ENCODE results near the gene PTPN9. TPM values are rescaled to one million over a fixed set of nuclear protein-coding genes. Genes with fewer than 3 reads are reported as not detected.
"Not testable (repeated sequence)": the region's sequence is repeated elsewhere in the genome, so short reads cannot be mapped to it uniquely, and the experiment has no call there.

The PTPN9 gene
- total RNA-seq, 4 donors from 2014 or later: 7.3 to 15.5 (median 10.8) TPM

GRCh38 chr15:75554717-75555116 is 24.4 kb downstream of the PTPN9 start:
- intact Hi-C loops (cut with DNase I; ENCODE audit: low total_unique reads): no loop called here
- H3K4me3 ChIP-seq (ENCODE audit: low read depth, poor library complexity, severe bottlenecking): no peak overlapping the region
- no peak for TF ChIP-seq POLR2A (IDR thresholded peaks at IDR 0.05)
- TF ChIP-seq, protein P1, sequence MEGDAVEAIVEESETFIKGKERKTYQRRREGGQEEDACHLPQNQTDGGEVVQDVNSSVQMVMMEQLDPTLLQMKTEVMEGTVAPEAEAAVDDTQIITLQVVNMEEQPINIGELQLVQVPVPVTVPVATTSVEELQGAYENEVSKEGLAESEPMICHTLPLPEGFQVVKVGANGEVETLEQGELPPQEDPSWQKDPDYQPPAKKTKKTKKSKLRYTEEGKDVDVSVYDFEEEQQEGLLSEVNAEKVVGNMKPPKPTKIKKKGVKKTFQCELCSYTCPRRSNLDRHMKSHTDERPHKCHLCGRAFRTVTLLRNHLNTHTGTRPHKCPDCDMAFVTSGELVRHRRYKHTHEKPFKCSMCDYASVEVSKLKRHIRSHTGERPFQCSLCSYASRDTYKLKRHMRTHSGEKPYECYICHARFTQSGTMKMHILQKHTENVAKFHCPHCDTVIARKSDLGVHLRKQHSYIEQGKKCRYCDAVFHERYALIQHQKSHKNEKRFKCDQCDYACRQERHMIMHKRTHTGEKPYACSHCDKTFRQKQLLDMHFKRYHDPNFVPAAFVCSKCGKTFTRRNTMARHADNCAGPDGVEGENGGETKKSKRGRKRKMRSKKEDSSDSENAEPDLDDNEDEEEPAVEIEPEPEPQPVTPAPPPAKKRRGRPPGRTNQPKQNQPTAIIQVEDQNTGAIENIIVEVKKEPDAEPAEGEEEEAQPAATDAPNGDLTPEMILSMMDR (IDR thresholded peaks at IDR 0.05): no peak
- DNase-seq (ENCODE audit: low spot score in 2 of 2): peak in 1 of 2 donors; percentile 8

DNA sequence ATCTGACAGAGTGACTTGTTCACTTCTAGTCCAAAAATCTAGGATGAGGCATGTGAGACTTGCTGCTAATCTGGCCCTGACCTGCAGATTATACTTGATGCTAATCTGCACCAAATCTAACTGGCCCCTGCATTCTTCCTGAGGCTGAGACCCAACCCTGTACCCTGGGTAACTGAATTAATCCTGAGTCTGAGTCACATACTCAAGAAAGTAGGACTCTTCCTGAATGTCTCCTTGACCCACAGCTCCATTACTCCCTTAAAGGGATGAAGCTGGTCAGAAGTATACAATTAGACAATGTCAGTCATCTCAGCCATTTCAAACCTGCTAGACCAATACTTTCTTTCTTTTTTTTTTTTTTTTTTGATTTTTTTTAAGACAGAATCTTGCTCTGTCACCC is 25.5 kb downstream of the PTPN9 start:
- TF ChIP-seq, protein P1 (IDR thresholded peaks at IDR 0.05): no peak
- no peak for TF ChIP-seq POLR2A (IDR thresholded peaks at IDR 0.05)
- no peak overlapping the region for H3K4me3 ChIP-seq (ENCODE audit: low read depth, poor library complexity, severe bottlenecking)
- DNase-seq (ENCODE audit: low spot score in 2 of 2): no peak
- intact Hi-C loops (cut with DNase I; ENCODE audit: low total_unique reads): no loop called here

DNA sequence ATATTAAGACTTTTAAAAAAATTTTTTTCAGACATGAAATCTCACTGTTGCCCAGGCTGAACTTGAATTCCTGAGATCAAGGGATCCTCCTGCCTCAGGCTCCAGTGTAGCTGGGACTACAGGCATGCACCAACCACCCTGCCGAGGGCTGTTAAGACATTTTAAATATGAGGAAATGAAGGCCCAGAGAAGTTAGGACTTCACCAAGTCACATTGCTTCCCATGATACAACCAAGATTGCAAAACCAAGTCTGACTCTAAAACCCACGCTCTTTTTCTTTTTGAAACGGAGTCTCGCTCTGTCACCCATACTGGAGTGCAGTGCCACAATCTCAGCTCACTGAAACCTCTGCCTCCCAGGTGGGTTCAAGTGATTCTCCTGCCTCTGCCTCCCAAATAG is 28.0 kb downstream of the PTPN9 start:
- TF ChIP-seq, protein P1 (IDR thresholded peaks at IDR 0.05): no peak
- no peak for TF ChIP-seq POLR2A (IDR thresholded peaks at IDR 0.05)
- intact Hi-C loops (cut with DNase I; ENCODE audit: low total_unique reads): no loop called here
- H3K4me3 ChIP-seq (ENCODE audit: low read depth, poor library complexity, severe bottlenecking): no peak overlapping the region
- peak in 1 of 2 donors; percentile 37 for DNase-seq (ENCODE audit: low spot score in 2 of 2)
- WGBS, 2 donors: 89 to 90% methylated on average over 4 of the region's 4 CpGs

DNA sequence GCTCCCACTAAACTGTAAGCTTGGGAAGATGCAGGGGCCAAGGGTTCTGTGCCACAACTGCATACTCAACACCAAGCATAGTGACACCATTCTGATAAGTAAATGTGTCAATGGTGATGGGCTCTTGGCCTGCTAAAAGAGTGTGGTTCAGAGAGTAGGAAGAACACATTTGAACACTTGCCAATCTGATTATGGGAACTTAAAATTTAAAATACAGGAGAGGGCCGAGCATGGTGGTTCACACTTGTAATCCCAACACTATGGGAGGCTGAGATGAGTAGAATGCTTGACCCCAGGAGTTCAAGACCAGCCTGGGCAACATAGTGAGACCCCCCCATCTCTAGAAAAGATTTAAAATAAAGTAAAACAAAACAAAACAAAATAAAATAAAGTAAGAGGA is 34.1 kb downstream of the PTPN9 start:
- TF ChIP-seq, protein P1 (IDR thresholded peaks at IDR 0.05): no peak
- no peak for TF ChIP-seq POLR2A (IDR thresholded peaks at IDR 0.05)
- no peak overlapping the region for H3K4me3 ChIP-seq (ENCODE audit: low read depth, poor library complexity, severe bottlenecking)
- 43 to 60% methylated on average over 1 of the region's 1 CpG for WGBS, 2 donors
- peak in 1 of 2 donors; percentile 17 for DNase-seq (ENCODE audit: low spot score in 2 of 2)
- intact Hi-C loops (cut with DNase I; ENCODE audit: low total_unique reads): no loop called here

- H3K4me3 ChIP-seq (ENCODE audit: low read depth, poor library complexity, severe bottlenecking): no peak overlapping the region
- intact Hi-C loops (cut with DNase I; ENCODE audit: low total_unique reads): no loop called here
- no peak for TF ChIP-seq POLR2A (IDR thresholded peaks at IDR 0.05)
- TF ChIP-seq, protein P1 (IDR thresholded peaks at IDR 0.05): no peak
- DNase-seq (ENCODE audit: low spot score in 2 of 2): peak in 1 of 2 donors; percentile 3
- 71 to 85% methylated on average over 2 of the region's 2 CpGs for WGBS, 2 donors
Measured at GRCh38 chr15:75544359-75544758, 34.8 kb downstream of the PTPN9 start.

GRCh38 chr15:75542949-75543545 is 36.1 kb downstream of the PTPN9 start:
- intact Hi-C loops (cut with DNase I; ENCODE audit: low total_unique reads): not testable (repeated sequence)

More at GRCh38 chr15:75542949-75543545, 36.1 kb downstream of the PTPN9 start:
- 83 to 86% methylated on average over 6 of the region's 6 CpGs for WGBS, 2 donors
- not testable (repeated sequence) for DNase-seq (ENCODE audit: low spot score in 2 of 2); H3K4me3 ChIP-seq (ENCODE audit: low read depth, poor library complexity, severe bottlenecking)
